CD14-positive monocyte (primary cell): ENCODE measurements around the gene BLOC1S1. TPM values are rescaled to one million over a fixed set of nuclear protein-coding genes. Genes with fewer than 3 reads are reported as not detected.

Experiments used
- DNase-seq, 3 donors: peaks; one replicate each; pipeline ENCODE4 v3.0.0-alpha.2; 2011 to 2022
- H2AFZ ChIP-seq: 2 replicates; pipeline ENCODE4 v1.6.0; 2012; ENCODE audit warnings: mild to moderate bottlenecking, low read depth, low read length, inconsistent platforms; ENCODE audit not compliant: insufficient read depth, poor library complexity, severe bottlenecking
- H3K27ac ChIP-seq, 2 donors: 1 replicate in 1 of 2; 2 replicates in 1 of 2; pipeline ENCODE4 v1.5.1; 2012 to 2013; ENCODE audit warnings: low read length in 2 of 2, control low read depth in 1 of 2, inconsistent platforms in 1 of 2, low read depth in 1 of 2, mild to moderate bottlenecking in 1 of 2
- H3K27me3 ChIP-seq, 2 donors: one replicate each; pipeline versions ENCODE4 v1.6.0 to v1.6.1; 2011 to 2013; ENCODE audit warnings: low read length in 2 of 2; ENCODE audit not compliant: control insufficient read depth in 2 of 2, insufficient read depth in 2 of 2
- H3K36me3 ChIP-seq, 2 donors: replicated peaks in 1 of 2; 1 replicate in 1 of 2; 2 replicates in 1 of 2; pipeline versions ENCODE4 v1.5.1 to v1.6.1; 2012 to 2013; ENCODE audit warnings: low read length in 2 of 2, control low read depth in 1 of 2, inconsistent platforms in 1 of 2, mild to moderate bottlenecking in 1 of 2; ENCODE audit not compliant: insufficient read depth in 2 of 2, control insufficient read depth in 1 of 2
- H3K4me1 ChIP-seq, 2 donors: 1 replicate in 1 of 2; 2 replicates in 1 of 2; pipeline versions ENCODE4 v1.5.1 to v1.6.1; 2012 to 2013; ENCODE audit warnings: low read length in 2 of 2, control low read depth in 1 of 2, inconsistent platforms in 1 of 2, mild to moderate bottlenecking in 1 of 2, moderate library complexity in 1 of 2; ENCODE audit not compliant: insufficient read depth in 2 of 2, control insufficient read depth in 1 of 2
- H3K4me2 ChIP-seq: replicated peaks from 2 replicates; pipeline ENCODE3; 2012; ENCODE audit warnings: low read length, moderate library complexity, mild to moderate bottlenecking; ENCODE audit not compliant: poor library complexity, severe bottlenecking; ENCODE audit errors: extremely low read depth
- H3K4me3 ChIP-seq, 3 experiments: fragments of 200-600 bp in 1 of 3; sonication (generic) in 1 of 3; replicated peaks in 1 of 3; 1 replicate in 2 of 3; 2 replicates in 1 of 3; pipeline ENCODE4 v1.5.1; 2011 to 2013; ENCODE audit warnings: low read length in 3 of 3, mild to moderate bottlenecking in 3 of 3, control low read depth in 2 of 3, low read depth in 2 of 3, inconsistent platforms in 1 of 3, moderate library complexity in 1 of 3
- H3K79me2 ChIP-seq: 2 replicates; pipeline ENCODE4 v1.6.0; 2012; ENCODE audit warnings: mild to moderate bottlenecking, control low read depth, inconsistent platforms, low read length, moderate library complexity; ENCODE audit not compliant: insufficient read depth
- H3K9ac ChIP-seq: 2 replicates; pipeline ENCODE4 v1.6.0; 2017; ENCODE audit warnings: low read length, mild to moderate bottlenecking; ENCODE audit not compliant: insufficient read depth, poor library complexity, severe bottlenecking
- H3K9me3 ChIP-seq, 2 donors: replicated peaks in 1 of 2; 1 replicate in 1 of 2; 2 replicates in 1 of 2; pipeline versions ENCODE4 v1.5.1 to v1.6.1; 2012 to 2013; ENCODE audit warnings: low read length in 2 of 2, control low read depth in 1 of 2; ENCODE audit not compliant: control insufficient read depth in 1 of 2, insufficient read depth in 1 of 2
- H4K20me1 ChIP-seq: 2 replicates; pipeline ENCODE4 v1.6.0; 2012; ENCODE audit warnings: mild to moderate bottlenecking, low read length, control low read depth, moderate library complexity; ENCODE audit not compliant: insufficient read depth
- H3K27ac Mint-ChIP-seq, 7 donors: one replicate each; pipeline ENCODE4 v1.8.0; 2020; ENCODE audit warnings: mild to moderate bottlenecking in 7 of 7, mixed read lengths in 7 of 7, moderate library complexity in 6 of 7, inconsistent platforms in 2 of 7
- H3K27me3 Mint-ChIP-seq, 3 donors: one replicate each; pipeline ENCODE4 v1.8.0; 2021 to 2022; ENCODE audit warnings: low read depth in 3 of 3, mild to moderate bottlenecking in 3 of 3, mixed read lengths in 3 of 3, moderate library complexity in 3 of 3, inconsistent platforms in 1 of 3
- H3K36me3 Mint-ChIP-seq, 2 donors: one replicate each; pipeline ENCODE4 v1.8.0; 2020; ENCODE audit warnings: mixed read lengths in 2 of 2, inconsistent platforms in 1 of 2, mild to moderate bottlenecking in 1 of 2
- H3K4me1 Mint-ChIP-seq: one replicate; pipeline ENCODE4 v1.8.0; 2020; ENCODE audit warnings: mild to moderate bottlenecking, mixed read lengths
- H3K4me3 Mint-ChIP-seq, 2 donors: one replicate each; pipeline ENCODE4 v1.8.0; 2020; ENCODE audit warnings: mild to moderate bottlenecking in 2 of 2, mixed read lengths in 2 of 2, moderate library complexity in 1 of 2
- H3K9me3 Mint-ChIP-seq, 7 donors: one replicate each; pipeline ENCODE4 v1.8.0; 2020 to 2022; ENCODE audit warnings: mixed read lengths in 7 of 7, mild to moderate bottlenecking in 6 of 7, moderate library complexity in 6 of 7, inconsistent platforms in 2 of 7
- WGBS: methylation state at CpG from one replicate; pipeline ENCODE4 v1.1.5; 2013; ENCODE audit warnings: missing lambda C conversion rate; ENCODE audit not compliant: insufficient coverage; 5-methylcytosine and 5-hydroxymethylcytosine counted together
- intact Hi-C, 2 donors: fragments of 100-400 bp; cut with micrococcal nuclease; formaldehyde crosslinking; loops; one replicate each; pipeline versions ENCODE4 v1.15.0 to v1.15.1; 2023
- polyA plus RNA-seq, 3 donors: library from polyadenylated mRNA; depleted of rRNA in 1 of 3; unstranded in 2 of 3; stranded (reverse) in 1 of 3; fragments of 300-500 nt in 2 of 3; fragments of >200 nt in 1 of 3; fragmentation: Illumina TruSeq in 2 of 3; gene quantifications; 1 replicate in 2 of 3; 2 replicates in 1 of 3; pipeline ENCODE4 v1.2.3, GENCODE V29; 2012 to 2021
- TF ChIP-seq, protein P1 (sequence below): fragments of 200-600 bp; IDR thresholded peaks from one replicate; pipeline ENCODE4 v1.8.0; 2022; ENCODE audit warnings: antibody characterized with exemption, mild to moderate bottlenecking

BLOC1S1 gene
- polyA plus RNA-seq, 3 donors = 222 to 358 (median 223) TPM

DNA sequence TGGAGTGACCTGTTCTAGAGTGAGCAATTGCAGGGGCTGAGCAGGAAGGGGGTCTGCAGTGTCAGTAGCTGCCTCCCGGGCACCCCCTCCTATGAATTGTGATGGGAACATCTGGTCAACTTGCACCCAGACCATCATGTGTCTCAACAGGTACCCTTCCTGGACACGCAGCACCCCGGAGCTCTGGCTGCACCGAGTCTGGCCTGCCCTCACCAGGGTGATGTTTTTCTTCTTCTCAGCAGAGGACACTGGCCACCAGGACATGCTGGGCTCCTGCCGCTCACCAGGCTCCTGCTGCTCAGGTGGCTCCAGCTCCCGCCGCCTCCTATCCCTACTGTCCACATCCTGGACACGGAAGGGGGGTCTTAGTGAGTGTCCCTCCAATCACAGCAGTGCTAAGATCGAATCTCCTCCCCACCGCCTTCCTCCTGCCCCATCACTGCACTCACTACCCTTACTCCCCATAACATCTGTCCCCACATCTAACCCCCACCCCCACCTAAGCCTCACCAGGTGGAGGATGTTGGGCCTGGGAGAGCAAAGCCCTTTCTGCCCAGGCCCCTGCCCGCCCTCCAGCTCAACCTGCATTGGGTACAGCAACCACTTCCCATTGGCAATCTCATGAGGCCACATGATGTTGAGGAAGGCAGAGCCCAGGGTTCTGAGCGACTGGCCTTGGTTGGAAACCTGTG, 23.1 kb upstream of the BLOC1S1 start:
- H3K36me3 ChIP-seq = no peaks in the 10 kb centered on the region
- no peaks in the 10 kb centered on the region for H3K4me1 ChIP-seq
- no peaks in the 10 kb centered on the region for H4K20me1 ChIP-seq
- no peaks in the 10 kb centered on the region for H3K9me3 ChIP-seq
- Mint-ChIP-seq H3K4me1 (no peaks in the 10 kb centered on the region), H3K27me3 (peaks cover 4 to 5% (median 5%) of the 10 kb centered on the region in 3 donors), H3K36me3 (peaks cover 2 to 9% of the 10 kb centered on the region in 2 donors), H3K4me3 (no peak overlapping the region), H3K9me3 (peaks cover 0 to 2% (median 0%) of the 10 kb centered on the region in 7 donors), H3K27ac (no peak overlapping the region)
- DNase-seq = no peak
- no peak overlapping the region for H3K27ac ChIP-seq
- no peak overlapping the region for H2AFZ ChIP-seq
- H3K27me3 ChIP-seq = no peaks in the 10 kb centered on the region
- TF ChIP-seq, protein P1, sequence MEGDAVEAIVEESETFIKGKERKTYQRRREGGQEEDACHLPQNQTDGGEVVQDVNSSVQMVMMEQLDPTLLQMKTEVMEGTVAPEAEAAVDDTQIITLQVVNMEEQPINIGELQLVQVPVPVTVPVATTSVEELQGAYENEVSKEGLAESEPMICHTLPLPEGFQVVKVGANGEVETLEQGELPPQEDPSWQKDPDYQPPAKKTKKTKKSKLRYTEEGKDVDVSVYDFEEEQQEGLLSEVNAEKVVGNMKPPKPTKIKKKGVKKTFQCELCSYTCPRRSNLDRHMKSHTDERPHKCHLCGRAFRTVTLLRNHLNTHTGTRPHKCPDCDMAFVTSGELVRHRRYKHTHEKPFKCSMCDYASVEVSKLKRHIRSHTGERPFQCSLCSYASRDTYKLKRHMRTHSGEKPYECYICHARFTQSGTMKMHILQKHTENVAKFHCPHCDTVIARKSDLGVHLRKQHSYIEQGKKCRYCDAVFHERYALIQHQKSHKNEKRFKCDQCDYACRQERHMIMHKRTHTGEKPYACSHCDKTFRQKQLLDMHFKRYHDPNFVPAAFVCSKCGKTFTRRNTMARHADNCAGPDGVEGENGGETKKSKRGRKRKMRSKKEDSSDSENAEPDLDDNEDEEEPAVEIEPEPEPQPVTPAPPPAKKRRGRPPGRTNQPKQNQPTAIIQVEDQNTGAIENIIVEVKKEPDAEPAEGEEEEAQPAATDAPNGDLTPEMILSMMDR = no peak
- H3K79me2 ChIP-seq = no peaks in the 10 kb centered on the region
- H3K9ac ChIP-seq = no peak overlapping the region
- H3K4me3 ChIP-seq = no peak overlapping the region
- WGBS = 99% methylated on average over 11 of the region's 12 CpGs
- intact Hi-C loops = no loop called here
- H3K4me2 ChIP-seq = no peak overlapping the region

DNA sequence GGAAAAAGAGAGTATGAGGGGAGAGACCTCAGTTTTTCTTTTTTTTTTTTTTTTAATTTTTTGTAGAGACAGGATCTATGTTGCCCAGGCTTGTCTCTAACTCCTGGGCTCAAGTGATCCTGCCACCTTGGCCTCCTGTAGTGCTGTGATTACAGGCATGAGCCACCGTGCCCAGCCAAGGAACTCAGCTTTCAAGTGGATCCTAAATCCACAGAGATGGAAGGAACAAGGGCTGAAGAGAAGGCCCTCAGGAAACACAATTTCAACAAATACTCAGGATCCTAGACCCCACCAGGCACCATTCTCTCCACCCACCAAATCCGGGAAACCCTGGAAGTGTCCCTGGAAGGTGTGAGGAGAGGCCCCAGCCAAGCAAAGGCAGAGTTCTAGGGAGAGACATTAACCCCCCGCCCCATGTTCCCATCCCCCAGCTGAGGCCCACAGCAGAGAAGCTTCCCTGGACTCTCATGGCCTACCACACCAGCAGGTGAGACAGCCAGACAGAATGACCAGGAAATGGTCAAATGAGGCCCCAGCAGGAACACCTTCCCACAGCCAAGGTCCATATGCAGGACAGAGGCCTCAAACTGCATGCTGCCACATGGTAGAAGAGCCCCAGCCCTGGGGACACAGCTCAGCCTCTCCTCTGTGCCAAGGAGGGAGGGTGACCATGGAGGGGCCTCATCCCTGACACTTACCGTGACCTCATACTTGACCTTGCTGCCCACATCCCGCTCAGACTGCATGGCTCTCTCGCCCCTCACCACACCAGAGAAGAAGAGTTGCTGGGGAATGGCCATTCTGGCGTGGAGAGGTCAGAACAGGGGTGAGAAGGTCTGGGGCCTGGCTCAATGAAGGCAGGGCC, 22.3 kb upstream of the BLOC1S1 start:
- intact Hi-C loops = no loop called here
- Mint-ChIP-seq H3K27me3 (peaks cover 4 to 5% (median 5%) of the 10 kb centered on the region in 3 donors), H3K4me1 (no peaks in the 10 kb centered on the region), H3K9me3 (peaks cover 0 to 2% (median 0%) of the 10 kb centered on the region in 7 donors), H3K4me3 (no peak overlapping the region), H3K27ac (no peak overlapping the region), H3K36me3 (peaks cover 2 to 8% of the 10 kb centered on the region in 2 donors)
- Histone ChIP-seq H3K4me1 (no peaks in the 10 kb centered on the region), H3K4me2 (no peak overlapping the region), H3K79me2 (no peaks in the 10 kb centered on the region), H3K9me3 (no peaks in the 10 kb centered on the region), H3K4me3 (no peak overlapping the region), H2AFZ (no peak overlapping the region), H3K27me3 (no peaks in the 10 kb centered on the region), H3K9ac (no peak overlapping the region), H4K20me1 (no peaks in the 10 kb centered on the region), H3K27ac (no peak overlapping the region), H3K36me3 (no peaks in the 10 kb centered on the region)
- TF ChIP-seq, protein P1 = no peak
- no CpG with 5 or more reads among the region's 7 CpGs for WGBS
- DNase-seq = no peak
